ENCODE results near the gene C2orf66.

Gene C2orf66

GRCh38 chr2:196759378-196759706, 49.8 kb downstream of the C2orf66 start:
- no peak for DNase-seq (ENCODE audit: low read depth)

- no peak for DNase-seq (ENCODE audit: low read depth)
Observed at GRCh38 chr2:196758474-196759377, 50.4 kb downstream of the C2orf66 start.
